ENCODE results near the gene IL1RN.

DNA sequence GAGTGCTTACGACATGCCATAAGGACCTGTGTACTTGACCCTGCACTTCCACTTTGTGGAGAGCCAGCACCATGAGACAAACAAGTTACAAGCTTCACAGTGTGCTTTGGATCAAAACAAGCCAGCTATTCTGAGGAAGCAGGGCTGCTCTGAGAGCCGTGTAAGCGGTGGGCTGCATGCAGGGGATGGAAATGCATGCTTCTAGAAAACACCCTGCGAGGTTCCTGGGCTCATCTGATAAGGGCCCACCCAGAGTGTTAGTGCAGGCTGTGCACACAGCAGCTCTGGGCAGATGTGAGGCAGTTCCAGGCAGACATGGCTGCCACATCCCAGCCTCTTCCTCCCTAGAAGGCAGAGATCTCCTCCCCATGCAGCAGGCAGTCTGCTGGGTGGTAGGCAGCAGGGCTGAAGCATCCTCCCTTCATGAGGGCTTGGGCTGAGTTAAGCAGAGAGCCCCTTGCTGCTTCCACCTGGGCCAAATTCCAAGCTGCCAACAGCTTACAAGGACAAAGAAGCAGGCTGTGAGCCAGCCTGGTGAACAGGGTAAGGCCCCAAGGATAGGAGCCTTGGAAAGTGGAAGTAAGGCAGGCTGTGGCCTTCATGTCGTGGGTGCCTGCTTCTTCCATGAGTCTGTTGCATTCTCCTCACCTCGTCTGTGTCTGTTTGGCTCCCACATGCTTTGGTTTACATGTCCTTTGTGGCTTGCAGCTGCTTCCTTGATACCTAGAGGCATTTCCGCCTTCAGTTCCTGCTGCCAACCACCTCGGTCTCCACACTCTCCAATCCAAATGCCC, 54.1 kb downstream of the IL1RN start:
- TF ChIP-seq EZH2 (IDR thresholded peaks at IDR 0.05; ENCODE audit: insufficient read depth, poor library complexity, severe bottlenecking) (no peak), EZH2phosphoT487 (IDR thresholded peaks at IDR 0.05; ENCODE audit: insufficient read depth, low read depth) (no peak)
